ENCODE measurements around the gene LRRC18.

LRRC18 gene

DNA sequence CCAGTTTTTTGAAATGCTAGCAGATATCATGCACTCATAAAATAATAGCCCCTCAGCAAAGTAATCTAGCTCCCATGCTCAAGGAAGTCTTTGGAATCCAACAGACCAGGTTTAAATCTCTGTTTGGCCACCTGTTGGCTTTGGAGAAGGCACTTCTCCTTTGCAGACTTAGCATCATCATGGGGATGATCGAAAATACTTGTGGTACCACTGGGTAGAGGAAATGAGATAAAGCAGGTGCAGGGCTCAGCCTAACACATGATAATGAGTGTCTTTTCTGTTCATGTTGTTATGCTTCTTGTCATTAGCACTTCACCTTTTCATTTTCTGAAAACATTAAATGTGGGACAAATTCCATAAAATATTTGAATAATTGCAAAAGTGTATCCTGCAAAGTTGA is 67.4 kb downstream of the LRRC18 start:
- no peak for DNase-seq

Data from activated gamma-delta T cell treated with Interleukin-2 at 50 U/mL for 16 hours (primary cell).